ENCODE measurements around the gene RHOB. TPM values are rescaled to one million over a fixed set of nuclear protein-coding genes. Genes with fewer than 3 reads are reported as not detected.

The RHOB gene
- total RNA-seq, 1 donor from 2014 or later: 193 TPM

- no peaks in the 10 kb centered on the region for H3K36me3 ChIP-seq
- no peak overlapping the region for H3K4me3 ChIP-seq
- H3K27me3 ChIP-seq (ENCODE audit: low read depth): no peaks in the 10 kb centered on the region
- no peak for DNase-seq
- H3K9me3 ChIP-seq (replicated peaks): no peaks in the 10 kb centered on the region
- peak overlapping the region; percentile 75 for H3K27ac ChIP-seq (replicated peaks)
- no peak for TF ChIP-seq CTCF (IDR thresholded peaks at IDR 0.05; ENCODE audit: borderline replicate concordance)
- H3K4me1 ChIP-seq: peaks cover 50% of the 10 kb centered on the region
- intact Hi-C loops (cut with micrococcal nuclease): no loop called here
Measured at GRCh38 chr2:20423359-20423758, 23.5 kb upstream of the RHOB start.

- DNase-seq: no peak
- no peak for TF ChIP-seq CTCF (IDR thresholded peaks at IDR 0.05; ENCODE audit: borderline replicate concordance)
- intact Hi-C loops (cut with micrococcal nuclease): no loop called here
- H3K4me1 ChIP-seq: peaks cover 50% of the 10 kb centered on the region
- H3K9me3 ChIP-seq (replicated peaks): no peaks in the 10 kb centered on the region
- no peak overlapping the region for H3K4me3 ChIP-seq
- peak overlapping the region; percentile 75 for H3K27ac ChIP-seq (replicated peaks)
- H3K36me3 ChIP-seq: no peaks in the 10 kb centered on the region
- no peaks in the 10 kb centered on the region for H3K27me3 ChIP-seq (ENCODE audit: low read depth)
Measured at GRCh38 chr2:20423847-20424246, 23.0 kb upstream of the RHOB start.

- Histone ChIP-seq H3K27ac (replicated peaks) (peak overlapping the region; percentile 75), H3K27me3 (ENCODE audit: low read depth) (no peaks in the 10 kb centered on the region), H3K4me1 (peaks cover 57% of the 10 kb centered on the region), H3K4me3 (no peak overlapping the region), H3K9me3 (replicated peaks) (no peaks in the 10 kb centered on the region), H3K36me3 (no peaks in the 10 kb centered on the region)
- TF ChIP-seq CTCF (IDR thresholded peaks at IDR 0.05; ENCODE audit: borderline replicate concordance): no peak
- intact Hi-C loops (cut with micrococcal nuclease): no loop called here
- peak; percentile 58 for DNase-seq
Measured at GRCh38 chr2:20424300-20425290, 22.3 kb upstream of the RHOB start.

GRCh38 chr2:20425371-20425881 is 21.4 kb upstream of the RHOB start:
- no peak for TF ChIP-seq CTCF (IDR thresholded peaks at IDR 0.05; ENCODE audit: borderline replicate concordance)
- intact Hi-C loops (cut with micrococcal nuclease): no loop called here
- DNase-seq: no peak
- Histone ChIP-seq H3K4me3 (no peak overlapping the region), H3K4me1 (peaks cover 59% of the 10 kb centered on the region), H3K36me3 (no peaks in the 10 kb centered on the region), H3K9me3 (replicated peaks) (no peaks in the 10 kb centered on the region), H3K27ac (replicated peaks) (peak overlapping the region; percentile 75), H3K27me3 (ENCODE audit: low read depth) (no peaks in the 10 kb centered on the region)

- H3K9me3 ChIP-seq (replicated peaks): no peaks in the 10 kb centered on the region
- H3K4me1 ChIP-seq: peaks cover 62% of the 10 kb centered on the region
- H3K27me3 ChIP-seq (ENCODE audit: low read depth): no peaks in the 10 kb centered on the region
- no peaks in the 10 kb centered on the region for H3K36me3 ChIP-seq
- H3K27ac ChIP-seq (replicated peaks): no peak overlapping the region
- no peak for DNase-seq
- intact Hi-C loops (cut with micrococcal nuclease): no loop called here
- no peak for TF ChIP-seq CTCF (IDR thresholded peaks at IDR 0.05; ENCODE audit: borderline replicate concordance)
- H3K4me3 ChIP-seq: no peak overlapping the region
Measured at GRCh38 chr2:20425884-20426283, 21.0 kb upstream of the RHOB start.
